ENCODE data around the gene SHB.

DNA sequence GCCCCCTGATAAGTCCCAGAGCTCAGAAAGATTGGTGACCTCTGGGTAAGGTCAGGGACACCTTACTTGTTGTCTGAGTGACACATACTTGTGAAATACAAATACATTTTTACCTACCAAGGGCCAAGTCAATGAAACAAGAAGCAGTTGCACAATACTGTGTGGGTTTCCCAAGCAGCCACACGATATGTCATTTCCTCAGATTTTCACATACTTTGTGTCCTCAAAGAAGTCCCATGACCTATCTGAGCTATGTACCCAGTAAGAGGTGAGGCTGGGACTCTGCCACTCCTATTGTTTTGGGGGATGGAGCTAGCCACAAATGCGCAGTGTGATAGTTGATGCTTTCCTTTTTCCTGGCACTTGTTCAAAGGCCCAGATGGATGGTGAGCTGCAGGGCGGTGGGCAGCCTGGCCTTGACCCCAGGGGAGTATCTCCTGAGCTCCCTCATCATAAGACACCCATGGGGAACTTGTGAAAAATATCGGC lies 160.3 kb downstream of the SHB start:
- TF ChIP-seq, protein P1, sequence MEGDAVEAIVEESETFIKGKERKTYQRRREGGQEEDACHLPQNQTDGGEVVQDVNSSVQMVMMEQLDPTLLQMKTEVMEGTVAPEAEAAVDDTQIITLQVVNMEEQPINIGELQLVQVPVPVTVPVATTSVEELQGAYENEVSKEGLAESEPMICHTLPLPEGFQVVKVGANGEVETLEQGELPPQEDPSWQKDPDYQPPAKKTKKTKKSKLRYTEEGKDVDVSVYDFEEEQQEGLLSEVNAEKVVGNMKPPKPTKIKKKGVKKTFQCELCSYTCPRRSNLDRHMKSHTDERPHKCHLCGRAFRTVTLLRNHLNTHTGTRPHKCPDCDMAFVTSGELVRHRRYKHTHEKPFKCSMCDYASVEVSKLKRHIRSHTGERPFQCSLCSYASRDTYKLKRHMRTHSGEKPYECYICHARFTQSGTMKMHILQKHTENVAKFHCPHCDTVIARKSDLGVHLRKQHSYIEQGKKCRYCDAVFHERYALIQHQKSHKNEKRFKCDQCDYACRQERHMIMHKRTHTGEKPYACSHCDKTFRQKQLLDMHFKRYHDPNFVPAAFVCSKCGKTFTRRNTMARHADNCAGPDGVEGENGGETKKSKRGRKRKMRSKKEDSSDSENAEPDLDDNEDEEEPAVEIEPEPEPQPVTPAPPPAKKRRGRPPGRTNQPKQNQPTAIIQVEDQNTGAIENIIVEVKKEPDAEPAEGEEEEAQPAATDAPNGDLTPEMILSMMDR (conservative IDR thresholded peaks at IDR 0.05; ENCODE audit: low read length): no peak
- no peak for TF ChIP-seq EZH2phosphoT487 (IDR thresholded peaks at IDR 0.05; ENCODE audit: borderline replicate concordance, low read depth, low read length)
